ENCODE measurements around the gene ZNF605. TPM values are rescaled to one million over a fixed set of nuclear protein-coding genes. Genes with fewer than 3 reads are reported as not detected.

ZNF605 gene
- total RNA-seq (2011; cell fraction: chromatin; rRNA removed; ENCODE audit: low replicate concordance): 3.0 and 4.3 TPM in 2 replicates
- total RNA-seq (2011; cell fraction: nucleolus; rRNA removed): 2.0 and 2.9 TPM in 2 replicates
- total RNA-seq (2011; cell fraction: nucleoplasm; rRNA removed): 2.4 and 3.7 TPM in 2 replicates
- total RNA-seq (2014; rRNA removed): 0.45 and 0.82 TPM in 2 replicates
- 1.1 TPM in 2 replicates for total RNA-seq (2014; rRNA removed; fragmentation: Illumina TruSeq; extraction: Trizol)
- 0.60 and 1.1 TPM in 2 replicates for total RNA-seq (2015; rRNA removed; fragmentation: Illumina TruSeq; extraction: Trizol)
- total RNA-seq (2021): 0.51 and 0.60 TPM in 2 replicates
- 0.16 and 0.46 TPM in 2 replicates for polyA plus RNA-seq (2011; rRNA removed)
- 0.03 and 0.06 TPM in 2 replicates for polyA plus RNA-seq (2011; cell fraction: cytosol; rRNA removed)
- 0.26 and 0.39 TPM in 2 replicates for polyA plus RNA-seq (2011; cell fraction: nucleus; rRNA removed)
- polyA plus RNA-seq (2012): 0.23 and 1.1 TPM in 2 replicates
- 0.48 and 0.55 TPM in 2 replicates for polyA plus RNA-seq (2014; fragmentation: Illumina TruSeq; extraction: Trizol)
- polyA plus RNA-seq (2014; fragmentation: Nextera tagmentation; extraction: Ambion mirVana): under 1 TPM; 0.68 to 0.84 TPM
- polyA plus RNA-seq (2014; rRNA removed): 0.28 and 0.69 TPM in 2 replicates
- polyA minus RNA-seq (2011; rRNA and poly(A)+ RNA removed): 0.33 and 0.70 TPM in 2 replicates
- polyA minus RNA-seq (2011; cell fraction: cytosol; rRNA and poly(A)+ RNA removed): 0.10 TPM in 1 of 2 replicates, not detected in the other
- 0.44 and 0.67 TPM in 2 replicates for polyA minus RNA-seq (2011; cell fraction: nucleus; rRNA and poly(A)+ RNA removed)
- percentile 31 among the genes with signal in this experiment for Bru-seq, nascent RNA
- BruChase-seq, experiment 1, labeled RNA remaining after a 2-hour chase: percentile 39 among the genes with signal in this experiment
- BruChase-seq, experiment 2, labeled RNA remaining after a 6-hour chase: percentile 42 among the genes with signal in this experiment
- long read RNA-seq, experiment 1, full-length matches to known transcripts: 1 of 7 reads
- long read RNA-seq, experiment 1, partial matches to known transcripts: 0 of 7 reads
- long read RNA-seq, experiment 1, other reads (novel, unspliced or antisense): 6 of 7 reads
- long read RNA-seq, experiment 2, partial matches to known transcripts: 0 of 1 reads
- long read RNA-seq, experiment 2, other reads (novel, unspliced or antisense): 1 of 1 reads
- long read RNA-seq, experiment 3, partial matches to known transcripts: 0 of 2 reads
- long read RNA-seq, experiment 3, other reads (novel, unspliced or antisense): 2 of 2 reads

DNA sequence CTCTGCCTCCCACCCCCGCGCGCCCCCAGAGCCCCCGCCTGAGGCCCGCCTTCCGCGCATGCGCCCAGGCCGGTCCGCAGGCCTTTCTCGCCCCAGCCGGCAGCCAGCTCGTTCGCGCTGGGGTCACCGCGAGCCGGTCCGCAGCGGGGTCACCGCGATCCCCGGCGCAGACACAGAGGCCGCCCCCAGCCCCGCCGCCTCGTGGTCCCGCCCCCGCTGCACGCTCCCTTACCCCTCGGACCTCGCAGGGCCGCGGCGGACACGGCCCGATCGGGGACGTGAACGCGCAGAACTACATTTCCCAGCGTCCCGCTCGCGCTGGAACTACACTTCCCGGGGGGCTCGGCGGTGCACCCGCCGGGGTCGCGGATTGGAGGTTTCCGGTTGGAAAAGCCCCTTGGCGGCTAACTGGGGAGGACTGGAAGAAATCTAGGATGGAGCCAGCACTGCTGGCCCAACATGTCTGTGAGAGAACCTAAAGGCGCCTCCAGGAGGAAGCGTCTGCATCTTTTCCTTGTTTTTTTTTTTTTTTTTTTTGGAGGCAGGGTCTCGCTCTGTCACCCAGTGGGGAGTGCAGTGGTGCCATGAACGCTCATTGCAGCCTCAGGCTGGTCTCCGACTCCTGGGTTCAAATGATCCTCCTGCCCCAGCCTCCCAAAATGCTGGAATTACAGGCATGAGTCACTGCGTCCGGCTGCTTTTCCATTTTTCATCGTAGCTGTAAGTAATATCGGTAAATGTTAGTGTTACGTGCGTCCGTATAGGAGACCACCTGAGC, at the start of gene ZNF605:
TSS of gene ZNF605 (minus strand) at position 296 of the 778 bp plus-strand sequence. CDS start 10,671 bp downstream, outside the sequence.
- H3K27me3 ChIP-seq (ENCODE audit: control insufficient read depth in 2 of 2, insufficient read depth in 2 of 2, low read length in 2 of 2): no peaks in the 10 kb centered on the region
- POLR2A ChIA-PET: no interaction called here
- intact Hi-C loops (cut with micrococcal nuclease) (no loop called here), in situ Hi-C loops (cut with MboI) (no loop called here)
- no peaks in the 10 kb centered on the region for H3K9me1 ChIP-seq (ENCODE audit: control insufficient read depth, insufficient read depth, low read length)
- H3K9me3 ChIP-seq (replicated peaks; ENCODE audit: control insufficient read depth, insufficient read depth, low read depth, low read length): peaks cover 11% of the 10 kb centered on the region
- peak; percentile 51 to 68 (median 60) for DNase-seq (ENCODE audit: extremely low read depth in 1 of 4, low spot score in 3 of 4)
- no peaks in the 10 kb centered on the region for H3K79me2 ChIP-seq (ENCODE audit: control insufficient read depth, insufficient read depth, low read length)
- no peak for FAIRE-seq
- H3K4me2 ChIP-seq (ENCODE audit: insufficient read depth, low read length): peak within 1 kb of the TSS; percentile 78
- H2AFZ ChIP-seq (ENCODE audit: low read depth, low read length): peak within 1 kb of the TSS; percentile 87
- H3K36me3 ChIP-seq (ENCODE audit: control insufficient read depth, insufficient read depth, low read length): no peaks in the 10 kb centered on the region; the same call in 2 of the 3 replicates
- CTCF ChIA-PET (ENCODE audit: low intra/inter-chr PET ratio): no interaction called here
- peak within 1 kb of the TSS; percentile 48; the same call in 2 of the 3 replicates for H3K27ac ChIP-seq (ENCODE audit: extremely low read depth, low read depth, low read length)
- no TSS peak for BruUV-seq (replicated peaks)
- 4% methylated on average over 38 of the region's 67 CpGs for WGBS (ENCODE audit: insufficient coverage, low coverage, missing lambda C conversion rate)
- peaks cover 2 to 3% of the 10 kb centered on the region in 2 experiments; a peak in 1 of 5 replicates for H3K4me1 ChIP-seq (replicated peaks in 1 of 2; ENCODE audit: control insufficient read depth in 2 of 2, insufficient read depth in 2 of 2, low read length in 2 of 2)
- ATAC-seq: peak; percentile 97
- peak within 1 kb of the TSS; percentile 40 for H3K4me3 ChIP-seq
- no peak within 1 kb of the TSS; a peak in 1 of 4 replicates for H3K9ac ChIP-seq (ENCODE audit: insufficient read depth in 1 of 2, low read depth in 2 of 2, low read length in 2 of 2)
- H4K20me1 ChIP-seq (replicated peaks; ENCODE audit: control insufficient read depth, insufficient read depth, low read length): no peaks in the 10 kb centered on the region
- TF ChIP-seq, protein P1, sequence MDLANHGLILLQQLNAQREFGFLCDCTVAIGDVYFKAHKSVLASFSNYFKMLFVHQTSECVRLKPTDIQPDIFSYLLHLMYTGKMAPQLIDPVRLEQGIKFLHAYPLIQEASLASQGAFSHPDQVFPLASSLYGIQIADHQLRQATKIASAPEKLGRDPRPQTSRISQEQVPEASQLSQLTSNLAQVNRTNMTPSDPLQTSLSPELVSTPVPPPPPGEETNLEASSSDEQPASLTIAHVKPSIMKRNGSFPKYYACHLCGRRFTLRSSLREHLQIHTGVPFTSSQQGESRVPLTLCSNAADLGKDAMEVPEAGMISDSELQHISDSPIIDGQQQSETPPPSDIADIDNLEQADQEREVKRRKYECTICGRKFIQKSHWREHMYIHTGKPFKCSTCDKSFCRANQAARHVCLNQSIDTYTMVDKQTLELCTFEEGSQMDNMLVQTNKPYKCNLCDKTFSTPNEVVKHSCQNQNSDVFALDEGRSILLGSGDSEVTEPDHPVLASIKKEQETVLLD (IDR thresholded peaks at IDR 0.05): no peak
- TF ChIP-seq RB1 (IDR thresholded peaks at IDR 0.05; ENCODE audit: low read depth): no peak
- no peak for TF ChIP-seq ZC3H8 (IDR thresholded peaks at IDR 0.05)
- TF ChIP-seq ZKSCAN1 (IDR thresholded peaks at IDR 0.05; ENCODE audit: low read depth, low read length): no peak
- TF ChIP-seq BCOR (IDR thresholded peaks at IDR 0.05): no peak
- TF ChIP-seq DMBX1 (CRISPR knock-in tag; IDR thresholded peaks at IDR 0.05; ENCODE audit: borderline replicate concordance): peak; percentile 16; the same call in 1 of the 2 replicates
- TF ChIP-seq, protein P2, sequence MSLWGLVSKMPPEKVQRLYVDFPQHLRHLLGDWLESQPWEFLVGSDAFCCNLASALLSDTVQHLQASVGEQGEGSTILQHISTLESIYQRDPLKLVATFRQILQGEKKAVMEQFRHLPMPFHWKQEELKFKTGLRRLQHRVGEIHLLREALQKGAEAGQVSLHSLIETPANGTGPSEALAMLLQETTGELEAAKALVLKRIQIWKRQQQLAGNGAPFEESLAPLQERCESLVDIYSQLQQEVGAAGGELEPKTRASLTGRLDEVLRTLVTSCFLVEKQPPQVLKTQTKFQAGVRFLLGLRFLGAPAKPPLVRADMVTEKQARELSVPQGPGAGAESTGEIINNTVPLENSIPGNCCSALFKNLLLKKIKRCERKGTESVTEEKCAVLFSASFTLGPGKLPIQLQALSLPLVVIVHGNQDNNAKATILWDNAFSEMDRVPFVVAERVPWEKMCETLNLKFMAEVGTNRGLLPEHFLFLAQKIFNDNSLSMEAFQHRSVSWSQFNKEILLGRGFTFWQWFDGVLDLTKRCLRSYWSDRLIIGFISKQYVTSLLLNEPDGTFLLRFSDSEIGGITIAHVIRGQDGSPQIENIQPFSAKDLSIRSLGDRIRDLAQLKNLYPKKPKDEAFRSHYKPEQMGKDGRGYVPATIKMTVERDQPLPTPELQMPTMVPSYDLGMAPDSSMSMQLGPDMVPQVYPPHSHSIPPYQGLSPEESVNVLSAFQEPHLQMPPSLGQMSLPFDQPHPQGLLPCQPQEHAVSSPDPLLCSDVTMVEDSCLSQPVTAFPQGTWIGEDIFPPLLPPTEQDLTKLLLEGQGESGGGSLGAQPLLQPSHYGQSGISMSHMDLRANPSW (CRISPR knock-in tag; IDR thresholded peaks at IDR 0.05): no peak
- no peak for TF ChIP-seq DACH1 (IDR thresholded peaks at IDR 0.05; ENCODE audit: partially characterized antibody)
- TF ChIP-seq MAZ (CRISPR knock-in tag; conservative IDR thresholded peaks at IDR 0.05 in 1 of 2, IDR thresholded peaks at IDR 0.05 in 1 of 2): peak in 1 of 2 experiments; percentile 16; a peak in 1 of 4 replicates
- TF ChIP-seq LARP7 (IDR thresholded peaks at IDR 0.05): no peak
- TF ChIP-seq GATA2 (CRISPR knock-in tag; IDR thresholded peaks at IDR 0.05): no peak
- no peak for TF ChIP-seq HDAC6 (IDR thresholded peaks at IDR 0.05; ENCODE audit: low read depth, low read length)
